HG03432 (cell line): ENCODE measurements around the gene DPEP2.
"Not testable (repeated sequence)": the region's sequence is repeated elsewhere in the genome, so short reads cannot be mapped to it uniquely, and the experiment has no call there.

Source experiments
- ATAC-seq: cut with Tn5 transposase; IDR thresholded peaks from one replicate; pipeline ENCODE4 v1.9.1; 2021; ENCODE audit warnings: mild to moderate bottlenecking, moderate library complexity; ENCODE audit not compliant: unreplicated experiment

The DPEP2 gene

GRCh38 chr16:67940446-67941089 is 58.7 kb downstream of the DPEP2 start:
- ATAC-seq = no peak

GRCh38 chr16:67939507-67940445 is 59.5 kb downstream of the DPEP2 start:
- no peak for ATAC-seq

DNA sequence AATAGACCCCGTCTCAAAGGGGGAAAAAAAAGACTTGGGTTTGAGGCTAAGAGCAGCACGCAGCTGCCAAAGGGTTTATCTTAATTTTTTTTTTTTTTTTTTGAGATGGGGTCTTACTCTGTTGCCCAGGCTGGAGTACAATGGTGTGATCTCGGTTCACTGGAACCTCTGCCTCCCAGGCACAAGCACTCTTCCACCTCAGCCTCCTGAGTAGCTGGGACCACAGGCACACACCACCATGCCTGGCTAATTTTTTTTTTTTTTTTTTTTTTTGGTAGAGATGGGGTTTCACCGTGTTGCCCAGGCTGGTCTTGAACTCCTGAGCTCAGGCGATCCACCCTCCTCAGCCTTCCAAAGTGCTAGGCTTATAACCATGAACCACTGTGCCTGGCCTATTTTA is 61.6 kb downstream of the DPEP2 start:
- ATAC-seq = not testable (repeated sequence)
